Chondrocyte (in vitro differentiated cells): ENCODE results near the gene CDC42BPB. TPM values are rescaled to one million over a fixed set of nuclear protein-coding genes. Genes with fewer than 3 reads are reported as not detected.

Source experiments
- DNase-seq: peaks from one replicate; pipeline ENCODE4 v3.0.0; 2021; ENCODE audit warnings: mixed read lengths, low spot score
- H3K27ac Mint-ChIP-seq: one replicate; pipeline ENCODE4 v1.8.0; 2021; ENCODE audit warnings: mild to moderate bottlenecking, moderate library complexity, mixed read lengths; ENCODE audit not compliant: unreplicated experiment
- H3K27me3 Mint-ChIP-seq: 2 replicates; pipeline ENCODE4 v1.8.0; 2021; ENCODE audit warnings: low read depth, mixed read lengths
- H3K36me3 Mint-ChIP-seq: 2 replicates; pipeline ENCODE4 v1.8.0; 2021; ENCODE audit warnings: low read depth, mixed read lengths
- H3K4me1 Mint-ChIP-seq: 2 replicates; pipeline ENCODE4 v1.8.0; 2021; ENCODE audit warnings: low read depth, mild to moderate bottlenecking, mixed read lengths
- H3K4me3 Mint-ChIP-seq: one replicate; pipeline ENCODE4 v1.8.0; 2021; ENCODE audit warnings: mild to moderate bottlenecking, moderate library complexity, mixed read lengths; ENCODE audit not compliant: unreplicated experiment
- H3K9me3 Mint-ChIP-seq: 2 replicates; pipeline ENCODE4 v1.8.0; 2021; ENCODE audit warnings: low read depth, mixed read lengths
- total RNA-seq: library from RNA; stranded (reverse); gene quantifications from 3 replicates; pipeline ENCODE4 v1.2.1, GENCODE V29; 2021
- TF ChIP-seq, protein P1 (sequence below): fragments of 200-600 bp; sonication (generic); IDR thresholded peaks from 2 replicates; pipeline ENCODE4 v1.5.0; 2021; ENCODE audit warnings: antibody characterized with exemption, mild to moderate bottlenecking, moderate library complexity

The CDC42BPB gene
- total RNA-seq, 1 donor from 2014 or later, result 106 TPM

DNA sequence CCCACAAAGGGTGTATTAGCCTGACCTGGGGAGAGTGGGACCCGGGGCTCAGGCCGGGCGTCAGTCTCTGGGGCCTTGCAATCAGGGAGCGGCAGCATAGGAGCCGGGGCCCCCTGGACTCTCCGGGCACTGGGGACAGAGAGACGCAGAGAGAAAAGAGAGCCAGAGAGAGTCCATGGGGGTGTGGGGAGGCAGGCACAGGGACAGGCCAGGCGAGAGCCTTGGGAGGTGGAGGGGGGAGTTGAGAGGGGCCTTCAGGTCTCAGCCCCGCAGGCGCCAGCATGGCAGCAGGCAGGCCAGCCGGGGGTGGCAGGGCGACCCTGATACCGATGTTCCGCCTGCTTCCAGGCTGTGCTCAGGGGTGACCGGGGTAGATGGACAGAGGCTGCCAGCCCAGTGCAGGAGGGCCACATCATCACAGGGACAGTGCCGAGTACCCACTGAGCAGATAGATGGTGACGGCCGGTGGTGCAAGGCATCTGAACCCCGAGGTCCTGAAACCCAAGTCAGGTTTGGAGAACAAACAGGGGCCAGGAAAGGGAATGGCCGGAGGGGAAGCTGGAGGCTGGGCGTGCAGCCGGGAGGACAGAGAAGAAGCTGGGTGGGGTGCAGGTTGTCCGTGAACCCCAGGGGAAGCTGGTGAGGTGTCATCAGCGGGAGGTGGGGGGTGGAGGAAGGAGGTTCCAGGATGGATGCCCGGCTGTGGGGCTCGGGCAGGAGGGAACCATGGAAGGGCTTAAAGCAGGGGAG is 40.1 kb upstream of the CDC42BPB start:
- Mint-ChIP-seq H3K4me3 (no peak overlapping the region), H3K36me3 (no peaks in the 10 kb centered on the region), H3K27ac (no peak overlapping the region), H3K27me3 (peaks cover 5% of the 10 kb centered on the region), H3K9me3 (no peaks in the 10 kb centered on the region), H3K4me1 (no peaks in the 10 kb centered on the region)
- TF ChIP-seq, protein P1, sequence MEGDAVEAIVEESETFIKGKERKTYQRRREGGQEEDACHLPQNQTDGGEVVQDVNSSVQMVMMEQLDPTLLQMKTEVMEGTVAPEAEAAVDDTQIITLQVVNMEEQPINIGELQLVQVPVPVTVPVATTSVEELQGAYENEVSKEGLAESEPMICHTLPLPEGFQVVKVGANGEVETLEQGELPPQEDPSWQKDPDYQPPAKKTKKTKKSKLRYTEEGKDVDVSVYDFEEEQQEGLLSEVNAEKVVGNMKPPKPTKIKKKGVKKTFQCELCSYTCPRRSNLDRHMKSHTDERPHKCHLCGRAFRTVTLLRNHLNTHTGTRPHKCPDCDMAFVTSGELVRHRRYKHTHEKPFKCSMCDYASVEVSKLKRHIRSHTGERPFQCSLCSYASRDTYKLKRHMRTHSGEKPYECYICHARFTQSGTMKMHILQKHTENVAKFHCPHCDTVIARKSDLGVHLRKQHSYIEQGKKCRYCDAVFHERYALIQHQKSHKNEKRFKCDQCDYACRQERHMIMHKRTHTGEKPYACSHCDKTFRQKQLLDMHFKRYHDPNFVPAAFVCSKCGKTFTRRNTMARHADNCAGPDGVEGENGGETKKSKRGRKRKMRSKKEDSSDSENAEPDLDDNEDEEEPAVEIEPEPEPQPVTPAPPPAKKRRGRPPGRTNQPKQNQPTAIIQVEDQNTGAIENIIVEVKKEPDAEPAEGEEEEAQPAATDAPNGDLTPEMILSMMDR, result no peak
- no peak for DNase-seq

DNA sequence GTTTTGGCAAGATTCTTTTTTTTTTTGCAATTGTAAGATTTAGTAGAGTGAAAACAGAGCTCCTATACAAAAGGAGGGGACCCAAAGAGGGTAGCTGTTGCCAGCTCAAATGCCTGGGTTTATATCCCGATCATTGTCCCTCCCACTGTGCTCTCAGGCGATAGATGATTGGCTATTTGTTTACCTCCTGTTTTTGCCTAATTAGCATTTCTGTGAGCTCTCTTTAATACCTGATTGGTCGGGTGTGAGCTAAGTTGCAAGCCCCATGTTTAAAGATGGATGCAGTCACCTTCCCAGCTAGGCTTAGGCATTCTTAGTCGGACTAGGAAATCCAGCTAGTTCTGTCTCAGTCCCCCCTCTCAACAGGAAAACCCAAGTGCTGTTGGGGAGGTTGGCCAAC is 39.0 kb upstream of the CDC42BPB start:
- Mint-ChIP-seq H3K9me3 (no peaks in the 10 kb centered on the region), H3K4me1 (no peaks in the 10 kb centered on the region), H3K4me3 (no peak overlapping the region), H3K27me3 (peaks cover 5% of the 10 kb centered on the region), H3K36me3 (no peaks in the 10 kb centered on the region), H3K27ac (no peak overlapping the region)
- DNase-seq, result no peak
- TF ChIP-seq, protein P1, result no peak

DNA sequence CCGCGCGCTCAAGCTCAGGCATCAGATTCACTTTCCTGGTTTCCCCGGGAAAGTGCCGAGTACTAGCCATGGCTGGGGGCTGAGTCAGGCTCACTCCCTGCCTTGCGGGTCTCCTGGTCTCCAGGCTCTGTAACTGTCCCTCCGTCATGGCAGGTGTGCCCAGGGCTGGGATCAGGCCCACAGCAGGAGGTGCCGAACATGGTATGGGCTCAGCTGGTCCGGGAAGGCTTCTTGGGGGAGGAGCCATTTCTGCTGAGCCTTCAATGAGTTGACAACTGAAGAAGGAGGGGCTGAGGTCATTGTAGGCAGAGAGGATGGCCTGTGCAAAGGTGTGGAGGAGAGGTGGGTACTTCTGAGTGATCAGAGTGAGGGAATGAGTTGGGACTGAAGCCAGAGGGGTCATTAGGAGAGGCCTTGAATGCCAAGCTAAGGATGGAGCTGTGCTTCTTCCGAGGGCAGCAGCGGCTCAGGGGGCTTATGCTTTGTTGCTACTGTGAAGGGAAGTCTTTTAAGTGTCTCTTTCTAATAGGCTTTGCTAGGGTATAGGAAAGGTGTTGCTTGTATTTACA is 37.9 kb upstream of the CDC42BPB start:
- TF ChIP-seq, protein P1, result no peak
- H3K27ac Mint-ChIP-seq, result no peak overlapping the region
- no peak for DNase-seq
- peaks cover 5% of the 10 kb centered on the region for H3K27me3 Mint-ChIP-seq
- no peak overlapping the region for H3K4me3 Mint-ChIP-seq
- H3K36me3 Mint-ChIP-seq, result no peaks in the 10 kb centered on the region
- H3K9me3 Mint-ChIP-seq, result no peaks in the 10 kb centered on the region
- no peaks in the 10 kb centered on the region for H3K4me1 Mint-ChIP-seq

DNA sequence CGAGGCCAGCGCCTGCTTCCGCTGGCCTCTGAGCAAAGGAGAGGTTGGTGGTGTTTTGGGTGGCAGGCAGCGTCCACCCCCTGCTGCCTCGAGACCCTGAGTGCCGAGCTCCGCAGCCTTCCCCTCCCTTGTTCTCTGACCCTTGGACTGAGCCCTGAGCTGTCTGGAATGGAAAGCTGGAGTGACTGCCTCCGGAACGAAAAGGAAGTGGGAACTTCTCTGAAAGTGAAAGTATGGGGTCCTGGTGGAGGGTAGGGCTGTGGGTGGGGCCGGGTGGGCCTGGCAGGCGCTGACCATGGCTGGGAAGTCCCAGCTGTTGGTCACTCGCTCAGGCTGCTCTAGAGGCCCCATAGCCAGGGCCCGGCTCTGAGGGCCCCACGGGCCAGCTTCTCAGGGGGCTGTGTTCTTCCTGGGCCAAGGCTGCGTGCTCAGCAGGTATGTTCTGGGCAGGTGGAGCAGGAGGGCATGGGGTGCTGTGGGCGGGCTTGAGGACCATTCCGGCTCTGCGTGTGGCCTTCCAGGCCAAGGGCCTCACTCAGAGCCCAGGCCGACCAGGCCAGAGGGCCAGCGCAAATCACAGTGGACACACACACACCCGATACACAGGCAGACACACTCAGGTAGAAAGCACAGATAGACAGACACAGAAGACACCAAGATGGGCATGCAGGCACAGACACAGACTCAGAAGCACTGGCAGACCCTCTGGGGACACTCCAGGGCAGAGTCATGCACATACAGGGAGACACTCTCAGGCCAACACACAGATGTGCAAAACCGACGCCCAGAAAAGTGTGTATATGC is 37.3 kb upstream of the CDC42BPB start, which contains the start of gene EXOC3L4:
Gene EXOC3L4 (plus strand): TSS at position 320 of the 804 bp plus-strand sequence. CDS start 5,495 bp downstream, outside the sequence.
- H3K27me3 Mint-ChIP-seq, result peaks cover 5% of the 10 kb centered on the region
- TF ChIP-seq, protein P1, result no peak
- H3K4me1 Mint-ChIP-seq, result no peaks in the 10 kb centered on the region
- H3K27ac Mint-ChIP-seq, result peak within 1 kb of the TSS; percentile 45
- H3K4me3 Mint-ChIP-seq, result no peak within 1 kb of the TSS
- H3K36me3 Mint-ChIP-seq, result no peaks in the 10 kb centered on the region
- DNase-seq, result no peak
- H3K9me3 Mint-ChIP-seq, result no peaks in the 10 kb centered on the region

DNA sequence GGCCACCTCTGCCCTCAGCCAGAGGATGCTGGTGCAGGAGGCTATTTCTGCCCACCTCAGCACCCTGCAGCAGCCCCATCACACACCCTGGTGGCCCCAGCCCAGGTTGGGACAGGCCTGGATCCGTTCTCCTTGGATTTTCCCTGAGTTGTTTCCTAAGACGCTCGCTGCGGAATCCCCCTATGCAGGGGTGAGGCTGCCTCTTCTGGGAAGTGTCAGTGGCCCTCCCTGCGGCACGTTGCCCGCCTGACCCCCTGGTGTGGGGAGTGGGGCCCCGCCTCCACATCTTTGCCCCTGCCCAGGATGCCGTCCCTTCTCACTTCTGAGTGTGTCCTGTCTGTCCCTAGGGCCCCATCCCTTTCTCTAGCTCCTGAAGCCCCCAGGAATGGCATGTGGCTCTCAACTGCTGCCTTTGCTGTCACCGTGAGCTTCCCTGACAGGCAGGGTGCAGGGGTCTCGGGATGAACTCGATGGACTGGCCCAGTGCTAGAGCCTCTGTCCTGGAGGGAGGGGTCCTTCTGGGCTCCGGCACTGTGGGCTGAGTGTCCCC is 36.6 kb upstream of the CDC42BPB start:
- Mint-ChIP-seq H3K4me1 (no peaks in the 10 kb centered on the region), H3K4me3 (no peak overlapping the region), H3K27ac (no peak overlapping the region), H3K36me3 (no peaks in the 10 kb centered on the region), H3K27me3 (peaks cover 5% of the 10 kb centered on the region), H3K9me3 (no peaks in the 10 kb centered on the region)
- DNase-seq, result no peak
- TF ChIP-seq, protein P1, result no peak
